HG02870 (cell line): ENCODE measurements around the gene CHAT.

Experiments used
- ATAC-seq: cut with Tn5 transposase; IDR thresholded peaks from one replicate; pipeline ENCODE4 v1.9.1; 2021; ENCODE audit warnings: mild to moderate bottlenecking, moderate library complexity; ENCODE audit not compliant: unreplicated experiment

The CHAT gene

GRCh38 chr10:49611816-49612512 lies 1.9 kb upstream of the CHAT start:
- ATAC-seq, result no peak

GRCh38 chr10:49612513-49613164 lies 1.2 kb upstream of the CHAT start:
- no peak for ATAC-seq

GRCh38 chr10:49613165-49613881 lies 514 bp upstream of the CHAT start:
- ATAC-seq, result no peak

GRCh38 chr10:49614242-49615198 lies 683 bp downstream of the CHAT start:
- no peak for ATAC-seq

GRCh38 chr10:49615213-49615612 lies 1.4 kb downstream of the CHAT start:
- no peak for ATAC-seq

GRCh38 chr10:49615721-49616120 lies 1.9 kb downstream of the CHAT start:
- ATAC-seq, result no peak

- no peak for ATAC-seq
Observed at GRCh38 chr10:49616421-49617101, 2.7 kb downstream of the CHAT start.

- no peak for ATAC-seq
Observed at GRCh38 chr10:49617121-49618020, 3.5 kb downstream of the CHAT start.

- no peak for ATAC-seq
Observed at GRCh38 chr10:49618821-49619220, 5.0 kb downstream of the CHAT start.

- ATAC-seq, result no peak
Observed at GRCh38 chr10:49619613-49620012, 5.8 kb downstream of the CHAT start.

GRCh38 chr10:49620286-49620810 lies 6.5 kb downstream of the CHAT start:
- ATAC-seq, result no peak

- no peak for ATAC-seq
Observed at GRCh38 chr10:49620841-49621378, 7.1 kb downstream of the CHAT start.

GRCh38 chr10:49621561-49621960 lies 7.7 kb downstream of the CHAT start:
- no peak for ATAC-seq

GRCh38 chr10:49622426-49623425 lies 8.9 kb downstream of the CHAT start:
- no peak for ATAC-seq

- no peak for ATAC-seq
Observed at GRCh38 chr10:49624629-49625028, 10.8 kb downstream of the CHAT start.

- ATAC-seq, result no peak
Observed at GRCh38 chr10:49625411-49625810, 11.6 kb downstream of the CHAT start.

- ATAC-seq, result no peak
Observed at GRCh38 chr10:49627038-49627437, 13.2 kb downstream of the CHAT start.
